ENCODE results near the gene GPR39.

- TF ChIP-seq POLR2A (IDR thresholded peaks at IDR 0.05) = no peak
- no peak for TF ChIP-seq CTCF (IDR thresholded peaks at IDR 0.05)
- TF ChIP-seq POLR2AphosphoS5 (IDR thresholded peaks at IDR 0.05) = no peak
These were observed 31.7 kb downstream of the GPR39 start for GRCh38 chr2:132448331-132448730.
